B cell (primary cell): ENCODE data around the gene CBX2. TPM values are rescaled to one million over a fixed set of nuclear protein-coding genes. Genes with fewer than 3 reads are reported as not detected.

Experiments
- ATAC-seq: fragments of 200-7000 bp; cut with Tn5 transposase; one replicate; pipeline ENCODE4 v1.10.0; 2021; ENCODE audit warnings: low read depth, mild to moderate bottlenecking, moderate number of reproducible peaks, moderate library complexity
- CTCF ChIA-PET: fragments of 350-600 bp; sonication (Branson Sonifier 250); formaldehyde crosslinking; loops from one replicate; lab custom pipeline; 2021; ENCODE audit warnings: antibody characterized with exemption, inconsistent platforms; lab: Charles Lee
- POLR2A ChIA-PET: fragments of 350-600 bp; sonication (Branson Sonifier 250); formaldehyde crosslinking; loops from one replicate; lab custom pipeline; 2021; ENCODE audit warnings: antibody characterized with exemption; lab: Charles Lee
- DNase-seq: peaks from one replicate; pipeline ENCODE4 v3.0.0; 2013
- H2AFZ ChIP-seq: 2 replicates; pipeline ENCODE4 v1.6.1; 2012; ENCODE audit warnings: mild to moderate bottlenecking, low read depth, low read length; ENCODE audit not compliant: insufficient read depth, poor library complexity, severe bottlenecking
- H3K27ac ChIP-seq, 2 donors: 1 replicate in 1 of 2; 2 replicates in 1 of 2; pipeline ENCODE4 v1.5.1; 2012 to 2013; ENCODE audit warnings: low read length in 2 of 2, mild to moderate bottlenecking in 2 of 2, moderate library complexity in 1 of 2
- H3K27me3 ChIP-seq, 4 experiments: fragments of 200-600 bp in 1 of 4; sonication (generic) in 1 of 4; replicated peaks in 1 of 4; 1 replicate in 2 of 4; 2 replicates in 2 of 4; pipeline versions ENCODE4 v1.6.1 to v1.7.0; 2013 to 2016; ENCODE audit warnings: low read length in 3 of 4, mild to moderate bottlenecking in 2 of 4, mixed read lengths in 1 of 4, moderate library complexity in 1 of 4; ENCODE audit not compliant: insufficient read depth in 4 of 4, control insufficient read depth in 3 of 4; ENCODE audit errors: control extremely low read depth in 1 of 4
- H3K36me3 ChIP-seq, 2 experiments: replicated peaks in 1 of 2; 1 replicate in 1 of 2; 2 replicates in 1 of 2; pipeline versions ENCODE4 v1.6.1 to v1.7.1; 2013; ENCODE audit warnings: low read length in 1 of 2; ENCODE audit not compliant: insufficient read depth in 2 of 2, control insufficient read depth in 1 of 2; ENCODE audit errors: control extremely low read depth in 1 of 2, extremely low read depth in 1 of 2
- H3K4me1 ChIP-seq, 2 donors: fragments of 200-600 bp in 1 of 2; sonication (generic) in 1 of 2; 1 replicate in 1 of 2; 2 replicates in 1 of 2; pipeline versions ENCODE4 v1.5.1 to v1.6.1; 2013 to 2017; ENCODE audit warnings: low read length in 2 of 2; ENCODE audit not compliant: control insufficient read depth in 2 of 2, insufficient read depth in 2 of 2
- H3K4me2 ChIP-seq: replicated peaks from 2 replicates; pipeline ENCODE3; 2012; ENCODE audit warnings: mild to moderate bottlenecking, low read depth, low read length; ENCODE audit not compliant: poor library complexity, severe bottlenecking
- H3K4me3 ChIP-seq, 5 experiments: fragments of 200-600 bp in 1 of 5; sonication (generic) in 1 of 5; 1 replicate in 3 of 5; 2 replicates in 2 of 5; pipeline versions ENCODE4 v1.5.1 to v1.7.0; 2011 to 2016; ENCODE audit warnings: low read length in 4 of 5, mild to moderate bottlenecking in 4 of 5, low read depth in 2 of 5, control low read depth in 1 of 5, moderate library complexity in 1 of 5; ENCODE audit not compliant: insufficient read depth in 1 of 5; ENCODE audit errors: control extremely low read depth in 1 of 5, extremely low read depth in 1 of 5
- H3K79me2 ChIP-seq: fragments of 200-600 bp; sonication (generic); one replicate; pipeline ENCODE4 v1.6.0; 2016; ENCODE audit warnings: low read length; ENCODE audit not compliant: control insufficient read depth, insufficient read depth
- H3K9ac ChIP-seq: fragments of 200-600 bp; sonication (generic); 2 replicates; pipeline ENCODE4 v1.6.1; 2017; ENCODE audit warnings: mild to moderate bottlenecking, low read length, moderate library complexity
- H3K9me3 ChIP-seq, 3 donors: one replicate each; pipeline versions ENCODE4 v1.6.1 to v1.7.1; 2013; ENCODE audit warnings: low read length in 2 of 3; ENCODE audit not compliant: control insufficient read depth in 2 of 3, insufficient read depth in 1 of 3; ENCODE audit errors: control extremely low read depth in 1 of 3
- H4K20me1 ChIP-seq: 2 replicates; pipeline ENCODE4 v1.6.0; 2012; ENCODE audit warnings: mild to moderate bottlenecking, low read length; ENCODE audit not compliant: insufficient read depth, control insufficient read depth, poor library complexity, severe bottlenecking
- H3K27ac Mint-ChIP-seq: one replicate; pipeline ENCODE4 v1.8.0; 2021; ENCODE audit warnings: mixed read lengths
- H3K27me3 Mint-ChIP-seq: one replicate; pipeline ENCODE4 v1.8.0; 2021; ENCODE audit warnings: mixed read lengths
- H3K4me1 Mint-ChIP-seq: one replicate; pipeline ENCODE4 v1.8.0; 2021; ENCODE audit warnings: mixed read lengths
- H3K4me3 Mint-ChIP-seq: one replicate; pipeline ENCODE4 v1.8.0; 2021; ENCODE audit warnings: mixed read lengths
- H3K9me3 Mint-ChIP-seq: one replicate; pipeline ENCODE4 v1.8.0; 2022; ENCODE audit warnings: mixed read lengths; ENCODE audit not compliant: insufficient read depth
- CTCF ChIP-seq: fragments of 200-600 bp; IDR thresholded peaks from one replicate; pipeline ENCODE4 v1.8.0; 2022; ENCODE audit warnings: antibody characterized with exemption, mild to moderate bottlenecking
- EZH2 ChIP-seq: IDR thresholded peaks from 2 replicates; pipeline ENCODE4 v1.6.1; 2012; ENCODE audit warnings: borderline replicate concordance, low read depth, mild to moderate bottlenecking, moderate library complexity, low read length; ENCODE audit not compliant: insufficient read depth, poor library complexity, severe bottlenecking
- WGBS: methylation state at CpG from one replicate; pipeline ENCODE4 v1.1.5; 2013; ENCODE audit warnings: missing lambda C conversion rate; ENCODE audit not compliant: insufficient coverage; 5-methylcytosine and 5-hydroxymethylcytosine counted together
- intact Hi-C: fragments of 100-400 bp; cut with micrococcal nuclease; formaldehyde crosslinking; loops from one replicate; pipeline ENCODE4 v1.10.0; 2022
- polyA plus RNA-seq: library from polyadenylated mRNA; depleted of rRNA; stranded (reverse); fragments of >200 nt; gene quantifications from 2 replicates; pipeline ENCODE4 v1.2.3, GENCODE V29; 2012
- total RNA-seq, 2 donors: library from RNA; stranded (reverse); fragments of 120-200 nt in 1 of 2; gene quantifications; 1 replicate in 1 of 2; 2 replicates in 1 of 2; pipeline versions ENCODE4 v1.2.3 to v1.2.4, GENCODE V29; 2013 to 2022

The CBX2 gene
- total and polyA plus RNA-seq, 2 donors (not counting 1 experiment from before 2014, with no cell fraction given): 0.10 to 0.47 TPM

- ATAC-seq (no peak), DNase-seq (no peak)
- H3K36me3 ChIP-seq: no peaks in the 10 kb centered on the region
- no peak overlapping the region for H3K27ac ChIP-seq
- no peak overlapping the region for H3K9ac ChIP-seq
- Mint-ChIP-seq H3K4me1 (peaks cover 13% of the 10 kb centered on the region), H3K27me3 (peaks cover 54% of the 10 kb centered on the region), H3K4me3 (peak overlapping the region; percentile 44), H3K27ac (no peak overlapping the region), H3K9me3 (no peaks in the 10 kb centered on the region)
- H3K4me2 ChIP-seq: peak overlapping the region; percentile 66
- POLR2A ChIA-PET: no interaction called here
- 20% methylated on average over 40 of the region's 52 CpGs for whole genome bisulfite sequencing
- H2AFZ ChIP-seq: peak overlapping the region; percentile 37
- H4K20me1 ChIP-seq: peaks cover 13% of the 10 kb centered on the region
- H3K79me2 ChIP-seq: no peaks in the 10 kb centered on the region
- TF ChIP-seq CTCF: no peak
- TF ChIP-seq EZH2: no peak
- H3K9me3 ChIP-seq: peaks cover 0 to 48% (median 0%) of the 10 kb centered on the region in 3 donors
- intact Hi-C loops: loop anchor here (2.0 to 5.0 kb wide), 2 partner anchors 128 to 182 kb away; no protein-coding TSS in a partner anchor
- H3K27me3 ChIP-seq: peaks cover 0 to 77% (median 48%) of the 10 kb centered on the region in 4 experiments
- CTCF ChIA-PET: interaction anchor here (0.7 to 3.5 kb wide), 22 partner anchors 10 to 219 kb away, joined by 3 to 30 read pairs (median 5); partner anchors contain the start of gene CBX2
- peaks cover 28 to 29% of the 10 kb centered on the region in 2 donors for H3K4me1 ChIP-seq
- H3K4me3 ChIP-seq: peak overlapping the region in 3 of 5 experiments; percentile 12 to 27 (median 12)
These were observed 11.3 kb downstream of the CBX2 start for GRCh38 chr17:79788989-79789942.
